ENCODE measurements around the gene CLIC6. TPM values are rescaled to one million over a fixed set of nuclear protein-coding genes. Genes with fewer than 3 reads are reported as not detected.
"Not testable (repeated sequence)": the region's sequence is repeated elsewhere in the genome, so short reads cannot be mapped to it uniquely, and the experiment has no call there.

CLIC6 gene
- total RNA-seq, 4 donors from 2014 or later, result 0.37 to 6.2 (median 1.6) TPM

DNA sequence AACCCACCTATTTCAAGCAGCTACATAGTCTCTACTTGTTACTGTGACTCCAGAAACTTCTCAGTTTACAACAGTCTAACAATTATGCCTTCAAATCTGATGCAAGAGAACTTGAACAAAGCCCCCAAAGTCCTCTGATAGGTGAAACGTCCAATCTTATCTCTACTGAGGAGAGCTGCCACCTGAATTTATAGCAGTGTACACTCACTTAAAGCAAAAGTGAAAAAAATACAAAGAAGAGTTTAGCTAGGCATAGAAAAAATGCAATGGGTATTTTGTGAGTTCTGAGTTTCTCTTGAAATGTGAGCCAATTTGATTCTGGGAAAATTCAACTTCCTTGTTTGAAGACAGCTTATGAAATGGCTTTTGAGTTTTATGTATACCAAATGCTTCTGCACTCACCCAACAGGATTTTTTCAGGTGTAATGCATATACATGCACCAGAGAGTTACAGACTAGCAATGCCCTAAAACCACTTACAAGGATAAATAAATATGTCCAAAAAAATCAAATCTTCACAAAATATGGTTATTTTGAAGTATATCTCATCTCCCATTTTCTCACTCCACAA, 17.8 kb upstream of the CLIC6 start:
- TF ChIP-seq, protein P1, sequence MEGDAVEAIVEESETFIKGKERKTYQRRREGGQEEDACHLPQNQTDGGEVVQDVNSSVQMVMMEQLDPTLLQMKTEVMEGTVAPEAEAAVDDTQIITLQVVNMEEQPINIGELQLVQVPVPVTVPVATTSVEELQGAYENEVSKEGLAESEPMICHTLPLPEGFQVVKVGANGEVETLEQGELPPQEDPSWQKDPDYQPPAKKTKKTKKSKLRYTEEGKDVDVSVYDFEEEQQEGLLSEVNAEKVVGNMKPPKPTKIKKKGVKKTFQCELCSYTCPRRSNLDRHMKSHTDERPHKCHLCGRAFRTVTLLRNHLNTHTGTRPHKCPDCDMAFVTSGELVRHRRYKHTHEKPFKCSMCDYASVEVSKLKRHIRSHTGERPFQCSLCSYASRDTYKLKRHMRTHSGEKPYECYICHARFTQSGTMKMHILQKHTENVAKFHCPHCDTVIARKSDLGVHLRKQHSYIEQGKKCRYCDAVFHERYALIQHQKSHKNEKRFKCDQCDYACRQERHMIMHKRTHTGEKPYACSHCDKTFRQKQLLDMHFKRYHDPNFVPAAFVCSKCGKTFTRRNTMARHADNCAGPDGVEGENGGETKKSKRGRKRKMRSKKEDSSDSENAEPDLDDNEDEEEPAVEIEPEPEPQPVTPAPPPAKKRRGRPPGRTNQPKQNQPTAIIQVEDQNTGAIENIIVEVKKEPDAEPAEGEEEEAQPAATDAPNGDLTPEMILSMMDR (IDR thresholded peaks at IDR 0.05), result no peak
- no peak for ATAC-seq (ENCODE audit: low FRiP score)
- no peak for DNase-seq (ENCODE audit: low spot score)

DNA sequence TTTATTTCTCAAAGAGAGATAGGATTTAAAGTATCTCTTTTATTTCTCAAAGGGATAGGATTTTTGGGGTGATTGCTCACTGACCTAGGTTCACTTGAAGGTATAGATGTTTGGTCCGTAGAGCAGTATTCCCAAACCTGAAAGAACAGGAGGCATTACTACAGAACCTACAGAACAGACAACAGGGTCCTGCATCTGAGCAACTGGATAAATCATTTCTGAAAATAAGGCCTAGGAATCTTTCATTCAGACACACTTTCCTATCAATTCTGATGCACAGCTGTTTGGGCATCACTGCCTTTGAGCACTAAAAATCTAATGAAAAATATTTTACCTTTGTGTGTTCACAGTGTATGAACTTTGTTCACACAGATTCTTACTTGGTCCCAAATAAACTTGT, 17.2 kb upstream of the CLIC6 start:
- no peak for ATAC-seq (ENCODE audit: low FRiP score)
- DNase-seq (ENCODE audit: low spot score), result no peak
- TF ChIP-seq, protein P1 (IDR thresholded peaks at IDR 0.05), result no peak

DNA sequence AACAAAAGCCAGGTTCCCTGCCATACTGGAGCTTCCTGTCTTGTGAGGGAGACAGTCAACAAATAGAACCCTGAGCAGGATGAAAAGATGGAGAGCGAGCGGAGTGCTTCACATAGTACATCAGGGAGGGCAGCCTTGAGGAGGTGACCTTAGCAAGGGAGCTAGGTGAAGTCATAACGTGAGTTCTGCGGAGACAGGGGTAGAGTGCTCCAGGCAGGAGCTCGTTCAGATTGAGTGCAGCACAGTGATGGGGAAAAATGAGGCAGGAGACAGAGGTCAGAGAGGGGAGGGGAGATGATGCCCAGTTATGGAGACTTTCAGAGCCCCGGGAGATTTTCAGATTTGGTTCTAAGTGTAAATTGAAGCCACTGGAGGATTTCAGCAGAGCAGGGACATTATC, 15.3 kb upstream of the CLIC6 start:
- DNase-seq (ENCODE audit: low spot score) (no peak), ATAC-seq (ENCODE audit: low FRiP score) (no peak)
- TF ChIP-seq, protein P1 (IDR thresholded peaks at IDR 0.05), result no peak

- TF ChIP-seq, protein P1 (IDR thresholded peaks at IDR 0.05), result no peak
- ATAC-seq (ENCODE audit: low FRiP score), result no peak
These were observed 6.9 kb upstream of the CLIC6 start for GRCh38 chr21:34661848-34662247.

DNA sequence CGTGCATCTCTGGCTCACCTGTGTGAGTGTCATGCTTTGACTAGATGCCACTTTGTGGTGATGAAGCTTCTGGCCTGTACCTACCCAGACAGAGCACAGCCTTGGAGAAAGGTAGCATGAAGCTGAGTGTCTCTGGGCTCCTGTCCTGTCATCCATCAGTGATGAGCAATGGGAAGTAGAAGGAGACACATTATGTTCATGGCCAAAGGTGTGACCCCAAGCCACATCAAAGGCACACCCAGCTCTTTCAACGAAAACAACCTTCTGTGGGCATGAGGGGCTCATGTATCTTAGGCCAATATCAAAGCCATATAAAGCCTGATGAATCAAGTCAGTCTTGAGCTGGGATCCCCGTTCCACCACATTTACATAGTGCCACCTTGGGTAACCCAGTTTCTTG, 1.0 kb upstream of the CLIC6 start:
- no peak for ATAC-seq (ENCODE audit: low FRiP score)
- TF ChIP-seq, protein P1 (IDR thresholded peaks at IDR 0.05), result no peak
- no peak for DNase-seq (ENCODE audit: low spot score)

More at GRCh38 chr21:34661848-34662247, 6.9 kb upstream of the CLIC6 start:
- no peak for DNase-seq (ENCODE audit: low spot score)

- no peak for DNase-seq (ENCODE audit: low spot score)
- ATAC-seq (ENCODE audit: low FRiP score), result no peak
These were observed 520 bp downstream of the CLIC6 start for GRCh38 chr21:34669149-34669879.

DNA sequence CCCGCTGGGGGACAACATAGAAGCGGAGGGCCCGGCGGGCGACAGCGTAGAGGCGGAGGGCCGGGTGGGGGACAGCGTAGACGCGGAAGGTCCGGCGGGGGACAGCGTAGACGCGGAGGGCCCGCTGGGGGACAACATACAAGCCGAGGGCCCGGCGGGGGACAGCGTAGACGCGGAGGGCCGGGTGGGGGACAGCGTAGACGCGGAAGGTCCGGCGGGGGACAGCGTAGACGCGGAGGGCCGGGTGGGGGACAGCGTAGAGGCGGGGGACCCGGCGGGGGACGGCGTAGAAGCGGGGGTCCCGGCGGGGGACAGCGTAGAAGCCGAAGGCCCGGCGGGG, 1.1 kb downstream of the CLIC6 start:
- DNase-seq (ENCODE audit: low spot score); ATAC-seq (ENCODE audit: low FRiP score): not testable (repeated sequence)

More at GRCh38 chr21:34669149-34669879, 520 bp downstream of the CLIC6 start:
- TF ChIP-seq, protein P1 (IDR thresholded peaks at IDR 0.05), result no peak

Data from omental fat pad (tissue), 4 donors.